Pancreas (tissue), 10 donors: Measurements from ENCODE around the gene ADAMTS9. TPM values are rescaled to one million over a fixed set of nuclear protein-coding genes. Genes with fewer than 3 reads are reported as not detected.

Experiments
- ATAC-seq, 4 donors: fragments of 200-7000 bp; cut with Tn5 transposase; one replicate each; pipeline versions ENCODE4 v1.8.0 to v1.9.1; 2020; ENCODE audit warnings: mild to moderate bottlenecking in 4 of 4, moderate library complexity in 4 of 4
- DNase-seq, 6 donors: peaks; one replicate each; pipeline ENCODE4 v3.0.0-alpha.2; 2020
- FAIRE-seq: peaks from 2 replicates; lab custom pipeline; 2012; peaks lifted over from hg19 to GRCh38; lab: Jason Lieb, UNC
- H3K27ac ChIP-seq, 4 donors: fragments of 200-600 bp; sonication (generic); 1 replicate in 3 of 4; 2 replicates in 1 of 4; pipeline versions ENCODE4 v1.5.0 to v1.8.0; 2020
- H3K27me3 ChIP-seq, 4 donors: fragments of 200-600 bp; one replicate each; pipeline ENCODE4 v1.8.0; 2021
- H3K36me3 ChIP-seq, 3 donors: fragments of 200-600 bp; sonication (generic) in 1 of 3; one replicate each; pipeline versions ENCODE4 v1.5.0 to v1.8.0; 2020 to 2021
- H3K4me1 ChIP-seq, 3 donors: fragments of 200-600 bp; one replicate each; pipeline ENCODE4 v1.8.0; 2021
- H3K4me3 ChIP-seq, 4 donors: fragments of 200-600 bp; sonication (generic) in 2 of 4; one replicate each; pipeline versions ENCODE4 v1.5.0 to v1.8.0; 2020 to 2021
- H3K9me3 ChIP-seq, 4 donors: fragments of 200-600 bp; one replicate each; pipeline ENCODE4 v1.8.0; 2021
- CTCF ChIP-seq, 4 donors: fragments of 200-600 bp; sonication (generic) in 3 of 4; IDR thresholded peaks; one replicate each; pipeline versions ENCODE4 v1.5.0 to v1.8.0; 2021; ENCODE audit warnings: antibody characterized with exemption in 4 of 4
- WGBS, 2 donors: extraction: QIAGEN DNeasy Blood & Tissue Kit; methylation state at CpG; one replicate each; pipeline ENCODE4 v1.1.7; 2013; 5-methylcytosine and 5-hydroxymethylcytosine counted together
- intact Hi-C, 3 donors: fragments of 100-400 bp; cut with DNase I; formaldehyde crosslinking; loops; one replicate each; pipeline versions ENCODE4 v1.11.1 to v1.14.2; 2022
- polyA plus RNA-seq, 2 donors: library from polyadenylated mRNA; stranded (reverse); fragments of 200-250 nt; gene quantifications; one replicate each; pipeline ENCODE4 v1.2.3, GENCODE V29; 2013
- total RNA-seq, 6 donors: library from RNA; stranded (reverse); fragmentation: NEBNext Ultra II Directional in 4 of 6; extraction: Animal tissue kit (Norgen Biotek cat#: 25700) in 4 of 6; gene quantifications; one replicate each; pipeline versions ENCODE4 v1.2.1 to v1.2.4, GENCODE V29; 2021 to 2023
- donor health status: healthy with polysubstance abuse.
- donor health status: DM: no; HTN: no; CAD: no; lungs with moderate emphysema.
- donor health status: DM: no; HTN: no; CAD: no.
- donor health status: control.
- donor health status: control.
- donor health status: Bipolar disorder and iron deficiency.
- donor health status: DM: yes; HTN: yes; CAD: no.
- donor health status: DM: no; HTN: no; CAD: no.
- donor health status: DM: no; HTN: no; CAD: no.
- donor health status: DM: yes; HTN: yes; CAD: no.

The ADAMTS9 gene
- total and polyA plus RNA-seq, 8 donors: 11.4 to 34.7 (median 16.2) TPM

GRCh38 chr3:64509206-64509605, 178.6 kb downstream of the ADAMTS9 start:
- no peak for TF ChIP-seq CTCF (IDR thresholded peaks at IDR 0.05)
- intact Hi-C loops: no loop called here
- ATAC-seq (no peak), FAIRE-seq (no peak), DNase-seq (no peak)
- no peaks in the 10 kb centered on the region for H3K36me3 ChIP-seq
- H3K27ac ChIP-seq: no peak overlapping the region
- no peaks in the 10 kb centered on the region for H3K27me3 ChIP-seq
- H3K4me3 ChIP-seq: no peak overlapping the region
- WGBS, 2 donors: 69 to 73% methylated on average over 5 of the region's 5 CpGs
- H3K4me1 ChIP-seq: no peaks in the 10 kb centered on the region
- no peaks in the 10 kb centered on the region for H3K9me3 ChIP-seq

GRCh38 chr3:64508140-64508539, 179.7 kb downstream of the ADAMTS9 start:
- Histone ChIP-seq H3K27me3 (no peaks in the 10 kb centered on the region), H3K4me1 (no peaks in the 10 kb centered on the region), H3K9me3 (no peaks in the 10 kb centered on the region), H3K4me3 (no peak overlapping the region), H3K27ac (no peak overlapping the region), H3K36me3 (no peaks in the 10 kb centered on the region)
- TF ChIP-seq CTCF (IDR thresholded peaks at IDR 0.05): no peak
- DNase-seq: no peak
- FAIRE-seq: no peak
- intact Hi-C loops: no loop called here
- no peak for ATAC-seq
- 26 to 29% methylated on average over 1 of the region's 1 CpG for WGBS, 2 donors

GRCh38 chr3:64506255-64506654, 181.5 kb downstream of the ADAMTS9 start:
- intact Hi-C loops: no loop called here
- H3K4me1 ChIP-seq: no peaks in the 10 kb centered on the region
- no peak overlapping the region for H3K27ac ChIP-seq
- DNase-seq (no peak), ATAC-seq (no peak), FAIRE-seq (no peak)
- TF ChIP-seq CTCF (IDR thresholded peaks at IDR 0.05): no peak
- no peaks in the 10 kb centered on the region for H3K9me3 ChIP-seq
- no peaks in the 10 kb centered on the region for H3K36me3 ChIP-seq
- no peak overlapping the region for H3K4me3 ChIP-seq
- H3K27me3 ChIP-seq: no peaks in the 10 kb centered on the region
- 88 to 90% methylated on average over 8 of the region's 8 CpGs for WGBS, 2 donors

GRCh38 chr3:64505419-64505818, 182.4 kb downstream of the ADAMTS9 start:
- 48 to 52% methylated on average over 7 of the region's 7 CpGs for WGBS, 2 donors
- ATAC-seq: no peak
- Histone ChIP-seq H3K27ac (no peak overlapping the region), H3K27me3 (no peaks in the 10 kb centered on the region), H3K9me3 (no peaks in the 10 kb centered on the region), H3K36me3 (no peaks in the 10 kb centered on the region), H3K4me1 (no peaks in the 10 kb centered on the region), H3K4me3 (no peak overlapping the region)
- intact Hi-C loops: no loop called here
- no peak for TF ChIP-seq CTCF (IDR thresholded peaks at IDR 0.05)
- DNase-seq: no peak
- no peak for FAIRE-seq

GRCh38 chr3:64502284-64502683, 185.5 kb downstream of the ADAMTS9 start:
- no peak overlapping the region for H3K27ac ChIP-seq
- intact Hi-C loops: no loop called here
- ATAC-seq (no peak), FAIRE-seq (no peak), DNase-seq (no peak)
- H3K27me3 ChIP-seq: no peaks in the 10 kb centered on the region
- 85 to 91% methylated on average over 1 of the region's 1 CpG for WGBS, 2 donors
- H3K4me3 ChIP-seq: no peak overlapping the region
- no peaks in the 10 kb centered on the region for H3K4me1 ChIP-seq
- H3K36me3 ChIP-seq: no peaks in the 10 kb centered on the region
- TF ChIP-seq CTCF (IDR thresholded peaks at IDR 0.05): no peak
- no peaks in the 10 kb centered on the region for H3K9me3 ChIP-seq
